ENCODE results near the gene KCNN1. TPM values are rescaled to one million over a fixed set of nuclear protein-coding genes. Genes with fewer than 3 reads are reported as not detected.

Gene KCNN1
- total and polyA plus RNA-seq, 9 of the 15 experiments (the other 6 are each of a cell fraction or from before 2014, with no cell fraction given): 0.01 to 6.2 (median 0.72) TPM

GRCh38 chr19:18000915-18001776, 34.2 kb downstream of the KCNN1 start (continued):
- TF ChIP-seq MBD2 (IDR thresholded peaks at IDR 0.05; ENCODE audit: borderline replicate concordance, low read depth) (peak; percentile 38; the same call in 1 of the 2 replicates), NR3C1 (CRISPR knock-in tag; IDR thresholded peaks at IDR 0.05) (peak; percentile 94), U2AF1 (optimal IDR thresholded peaks at IDR 0.05; ENCODE audit: low read depth, low read length) (peak; percentile 66), CTBP1 (IDR thresholded peaks at IDR 0.05; ENCODE audit: borderline replicate concordance) (peak; percentile 96), FOXP1 (CRISPR knock-in tag; IDR thresholded peaks at IDR 0.05) (peak; percentile 89; the same call in 1 of the 2 replicates), ZNF431 (CRISPR knock-in tag; IDR thresholded peaks at IDR 0.05) (peak; percentile 74), POLR2AphosphoS5 (IDR thresholded peaks at IDR 0.05; ENCODE audit: control insufficient read depth, insufficient read depth, low read depth, low read length) (0 out of 2 replicates have a peak, but pooled peaks have one; percentile 33), SFPQ (IDR thresholded peaks at IDR 0.05; ENCODE audit: low read depth, low read length) (no peak), USF2 (CRISPR knock-in tag; IDR thresholded peaks at IDR 0.05) (peak; percentile 51; the same call in 1 of the 2 replicates), ZC3H11A (IDR thresholded peaks at IDR 0.05; ENCODE audit: low read depth, low read length) (no peak), HMGN3 (IDR thresholded peaks at IDR 0.05; ENCODE audit: borderline replicate concordance, extremely low read depth, insufficient read length, low read depth, low read length) (no peak), ELF2 (CRISPR knock-in tag; IDR thresholded peaks at IDR 0.05) (peak; percentile 81; the same call in 1 of the 2 replicates), E2F3 (CRISPR knock-in tag; IDR thresholded peaks at IDR 0.05) (0 out of 2 replicates have a peak, but pooled peaks have one; percentile 13), TRIM28 (IDR thresholded peaks at IDR 0.05) (no peak), KDM2B (CRISPR knock-in tag; IDR thresholded peaks at IDR 0.05) (0 out of 2 replicates have a peak, but pooled peaks have one; percentile 26), GABPB1 (CRISPR knock-in tag; IDR thresholded peaks at IDR 0.05) (peak; percentile 46; the same call in 1 of the 2 replicates), TEAD1 (CRISPR knock-in tag; IDR thresholded peaks at IDR 0.05) (peak; percentile 24 to 77; a peak in 3 of 4 replicates), ZFX (CRISPR knock-in tag; IDR thresholded peaks at IDR 0.05) (peak; percentile 83)

Data from K562 (cell line).